ENCODE results near the gene DDX41.

Gene DDX41

DNA sequence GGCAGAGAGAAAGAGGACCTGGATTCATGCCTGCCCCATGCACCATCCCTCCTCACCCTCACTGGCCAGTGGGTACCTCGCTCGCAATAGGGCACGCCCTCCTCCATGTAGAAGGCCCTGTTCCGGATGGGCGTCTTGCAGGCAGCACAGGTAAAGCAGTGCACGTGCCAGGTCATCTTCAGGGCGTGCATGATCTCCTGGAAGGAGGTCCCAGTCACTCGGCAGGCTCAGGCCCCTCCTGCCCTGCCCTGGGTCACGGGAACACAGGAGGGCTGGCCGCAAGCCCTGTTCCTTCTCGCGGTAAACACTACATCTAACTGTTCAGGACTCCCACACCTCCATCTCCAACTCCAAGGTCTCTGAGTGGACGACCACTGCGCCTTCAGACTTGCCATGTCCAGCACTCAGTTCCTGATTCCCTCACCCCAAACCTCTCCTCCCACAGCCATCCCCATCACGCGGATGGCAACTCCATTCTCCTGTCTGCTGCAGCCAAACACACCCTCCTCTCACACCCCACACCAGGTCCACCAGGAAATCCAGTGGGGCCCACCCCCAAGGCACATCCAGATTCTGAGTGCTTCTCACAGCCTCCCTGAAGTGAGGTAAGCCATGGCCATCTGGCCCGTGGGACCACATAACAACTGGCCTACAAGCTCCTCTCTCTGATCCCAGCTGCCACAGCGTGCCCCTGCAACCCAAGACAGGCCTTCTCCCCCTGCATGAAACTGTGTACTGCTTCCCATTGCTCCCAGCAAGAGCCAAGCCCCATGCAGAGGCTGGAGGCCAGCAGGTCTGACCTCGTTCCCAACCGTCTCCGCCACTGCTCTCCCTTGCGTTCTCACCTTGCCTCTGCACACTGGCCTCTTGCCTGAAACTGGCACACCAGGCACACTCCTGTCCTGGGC, 32.5 kb downstream of the DDX41 start:
- DNase-seq (ENCODE audit: low read depth in 2 of 2), result no peak

DNA sequence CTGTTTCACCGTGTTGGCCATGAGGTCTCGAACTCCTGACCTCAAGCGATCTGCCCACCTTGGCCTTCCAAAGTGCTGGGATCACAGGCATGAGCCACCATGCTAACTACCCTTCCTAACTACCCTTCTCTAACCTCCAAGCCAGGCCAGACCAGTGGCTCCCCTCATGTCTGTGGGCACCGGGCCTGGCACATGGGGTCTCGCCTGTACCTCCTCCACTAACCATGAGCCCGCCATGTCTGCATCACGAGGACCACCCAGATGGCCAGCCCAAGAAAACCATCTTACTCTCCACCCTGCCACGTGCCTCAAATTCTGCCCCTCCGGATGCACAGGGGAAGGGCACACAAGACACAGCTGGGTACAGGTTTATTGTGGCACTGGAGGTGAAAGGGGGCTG, 33.7 kb downstream of the DDX41 start:
- no peak for DNase-seq (ENCODE audit: low read depth in 2 of 2)

DNA sequence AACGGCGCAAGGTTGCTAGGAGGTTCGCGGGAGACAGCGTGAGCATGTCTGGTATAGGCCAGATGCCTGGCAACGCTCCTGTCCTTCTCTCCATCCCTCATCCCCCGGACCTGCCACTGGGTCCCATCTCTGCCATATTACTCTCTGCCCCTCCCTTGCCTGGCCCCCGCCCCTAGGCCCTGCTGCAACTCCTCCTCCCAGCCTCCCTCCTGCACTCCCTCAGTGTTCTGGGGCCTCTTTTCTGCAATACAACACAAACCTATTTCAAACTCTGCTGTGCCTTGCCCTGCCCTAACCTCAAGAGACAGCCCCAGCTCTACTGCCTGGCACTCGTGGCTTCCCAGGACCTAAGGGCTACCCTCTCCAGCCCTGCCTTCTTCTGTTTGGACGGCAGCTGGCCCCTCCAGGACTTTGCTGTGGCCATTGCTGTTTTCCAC, 34.4 kb downstream of the DDX41 start:
- DNase-seq (ENCODE audit: low read depth in 2 of 2), result no peak

DNA sequence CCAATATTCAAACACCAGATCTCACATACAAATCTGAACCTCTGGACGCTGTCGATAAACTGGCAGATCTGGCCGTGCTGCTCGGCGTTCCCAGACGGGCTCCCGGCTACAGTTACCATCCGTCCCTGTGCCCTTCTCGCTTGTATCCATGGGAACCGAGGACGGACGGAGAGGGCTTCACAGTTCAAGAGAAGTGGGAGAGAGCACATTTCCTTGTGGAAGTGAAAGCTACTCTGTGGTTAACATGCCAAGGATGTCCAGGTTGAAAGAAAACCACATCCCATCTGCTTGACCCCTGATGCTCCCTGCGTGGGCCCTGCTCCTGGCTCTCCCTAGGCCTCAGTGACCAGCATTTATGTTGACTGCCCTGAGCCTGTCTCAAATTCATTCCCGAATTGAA, 37.0 kb downstream of the DDX41 start:
- no peak for DNase-seq (ENCODE audit: low read depth in 2 of 2)

DNA sequence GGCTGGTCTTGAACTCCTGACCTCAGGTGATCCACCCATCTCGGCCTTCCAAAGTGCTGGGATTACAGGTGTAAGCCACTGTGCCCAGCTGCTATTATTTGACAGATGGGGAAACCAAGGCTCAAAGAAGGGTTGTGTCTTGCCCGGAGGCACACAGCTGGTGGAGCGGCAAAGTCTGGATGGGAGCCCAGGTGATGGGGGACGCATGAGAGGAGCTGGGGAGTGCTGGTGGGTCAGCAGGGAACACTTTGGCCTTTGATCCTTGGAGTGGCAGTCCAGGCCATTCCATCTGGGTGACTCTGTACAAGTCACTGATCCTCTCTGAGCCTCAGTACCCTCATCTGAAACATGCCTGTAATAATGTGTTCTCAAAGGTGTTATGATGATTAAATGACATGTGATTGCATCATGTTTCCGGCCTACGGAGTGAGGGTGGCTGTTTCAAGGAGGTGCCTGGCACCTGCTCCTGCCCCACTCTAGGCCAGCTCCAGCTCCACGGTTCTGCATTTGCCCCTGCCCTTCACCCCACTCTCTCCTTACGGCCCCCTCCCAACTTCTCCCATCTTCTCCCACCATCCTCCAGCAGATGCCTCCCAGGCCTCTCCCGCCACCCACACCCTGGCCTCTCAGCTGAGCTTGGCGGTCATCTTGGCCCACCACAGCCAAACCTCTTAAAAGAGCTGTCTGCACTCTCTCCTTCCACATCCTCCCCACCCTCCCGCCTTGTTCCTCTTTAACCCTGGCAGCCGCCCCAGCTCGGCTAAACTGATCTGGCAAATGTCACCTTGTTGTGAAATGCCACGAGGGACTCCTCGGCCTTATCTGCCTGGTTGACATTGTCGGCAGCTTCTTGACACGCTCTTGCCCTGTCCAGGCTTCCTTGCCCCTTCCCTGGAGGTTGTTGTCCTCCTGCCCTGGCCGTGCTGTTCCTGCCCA, 37.8 kb downstream of the DDX41 start:
- DNase-seq (ENCODE audit: low read depth in 2 of 2), result peak in 1 of 2 donors; percentile 36

DNA sequence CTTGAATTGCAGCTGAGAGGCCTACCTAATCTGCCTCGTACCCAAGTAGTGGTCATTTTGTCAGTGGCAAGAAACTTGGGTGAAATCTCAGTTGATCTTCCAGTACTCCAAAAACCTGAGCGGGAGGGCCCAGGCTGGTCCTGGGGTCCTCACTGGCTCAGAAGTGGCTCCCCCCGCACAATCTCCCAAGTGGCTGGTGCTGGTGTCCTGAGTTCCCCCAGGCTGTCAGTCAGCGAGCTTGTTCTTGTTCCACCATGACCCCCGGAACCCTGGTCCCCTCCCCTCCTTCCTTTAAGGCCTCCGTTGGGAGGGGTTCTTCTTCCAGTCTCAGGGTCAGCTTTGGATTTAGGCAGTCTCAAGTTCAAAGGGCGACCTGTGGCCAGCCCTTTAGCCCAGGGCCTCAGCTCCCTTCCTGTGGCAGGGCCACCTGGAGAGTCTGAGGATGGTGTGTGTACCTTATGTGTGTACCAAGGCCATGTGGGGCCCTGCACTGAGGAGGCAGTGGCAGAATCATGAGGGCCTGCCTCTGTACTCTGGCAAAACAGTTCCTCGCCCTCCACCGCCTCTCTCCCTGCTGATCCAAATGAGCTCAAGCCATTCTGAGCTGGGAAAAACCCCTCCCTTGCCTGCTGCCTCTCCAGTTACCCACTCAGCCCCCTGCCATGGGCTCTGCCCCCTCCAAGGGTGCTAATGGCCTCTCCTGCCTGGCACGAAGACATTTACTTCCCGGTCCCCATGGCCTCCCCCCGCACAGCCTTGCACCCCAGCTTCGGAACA, 38.9 kb downstream of the DDX41 start:
- DNase-seq (ENCODE audit: low read depth in 2 of 2), result no peak

DNA sequence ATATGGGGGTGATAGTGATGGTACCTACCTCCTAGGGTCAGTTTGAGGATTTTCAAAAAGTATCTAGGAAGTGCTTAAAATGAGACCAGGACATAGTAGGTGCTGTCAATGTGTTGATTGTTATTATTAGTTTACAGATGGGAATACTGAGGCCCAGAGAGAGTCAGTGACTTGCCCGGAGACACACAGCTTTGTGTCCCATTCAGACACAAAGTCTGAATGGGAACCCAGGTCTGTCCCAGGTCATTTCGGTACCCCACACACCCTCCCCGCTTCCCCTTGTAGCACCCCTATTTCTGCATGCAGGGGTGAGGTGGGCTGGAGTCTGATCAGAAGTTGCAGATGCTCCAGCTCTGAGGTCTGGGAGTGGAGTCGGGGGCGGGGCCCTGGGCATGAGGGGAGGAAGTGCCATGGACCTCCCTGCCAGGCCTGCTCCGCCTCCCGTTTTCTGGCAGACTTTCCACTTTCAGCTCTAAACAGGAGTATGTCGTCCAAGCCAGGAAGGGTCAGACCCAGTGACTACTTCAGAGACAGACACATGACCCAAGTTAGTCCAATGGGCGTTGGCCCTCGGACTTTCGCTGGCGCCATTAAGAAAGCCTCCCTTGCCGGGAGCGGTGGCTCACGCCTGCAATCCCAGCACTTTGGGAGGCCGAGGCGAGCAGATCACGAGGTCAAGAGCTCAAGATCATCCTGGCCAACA, 40.1 kb downstream of the DDX41 start:
- DNase-seq (ENCODE audit: low read depth in 2 of 2), result no peak

DNA sequence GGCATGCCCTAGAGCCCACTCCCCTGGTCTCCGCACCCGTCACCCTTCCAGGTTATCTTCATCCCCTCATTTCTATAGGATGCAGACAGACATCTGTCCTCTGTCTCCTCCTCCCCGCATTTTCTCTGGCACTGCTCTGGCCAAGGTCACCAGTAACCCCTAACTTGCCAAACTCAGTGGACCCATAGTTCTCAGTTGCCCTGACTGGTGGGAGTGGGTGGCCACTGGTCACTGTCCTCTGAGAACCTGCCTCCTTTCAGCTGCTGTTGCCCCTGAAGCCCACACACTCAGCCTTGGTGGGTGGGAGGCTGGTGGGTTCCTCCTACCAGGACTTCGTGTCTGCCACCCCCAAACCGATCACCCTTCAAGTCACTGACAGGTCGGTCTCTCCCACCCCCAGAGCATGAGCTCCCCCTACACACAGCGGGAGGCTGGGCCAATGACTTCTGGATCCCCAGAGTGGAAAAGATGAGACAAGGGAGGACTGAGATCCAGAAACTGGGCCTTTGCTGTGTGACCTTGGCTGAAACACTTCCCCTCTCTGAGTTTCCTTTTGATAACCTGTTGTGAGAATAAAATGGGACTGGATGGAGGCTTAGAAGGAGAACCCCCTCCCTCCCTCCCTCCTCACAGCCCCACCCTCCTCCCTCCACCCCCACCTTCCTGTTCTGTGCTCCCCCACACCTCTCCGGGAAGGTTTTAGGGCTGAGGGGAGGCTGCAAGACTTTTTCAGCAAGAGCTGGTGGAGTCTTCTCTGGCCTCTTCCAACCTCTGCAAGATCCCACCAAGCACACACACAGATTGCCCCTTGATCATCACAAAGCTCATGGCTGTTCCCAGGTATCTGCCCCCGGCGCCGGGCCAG, 41.0 kb downstream of the DDX41 start:
- no peak for DNase-seq (ENCODE audit: low read depth in 2 of 2)

DNA sequence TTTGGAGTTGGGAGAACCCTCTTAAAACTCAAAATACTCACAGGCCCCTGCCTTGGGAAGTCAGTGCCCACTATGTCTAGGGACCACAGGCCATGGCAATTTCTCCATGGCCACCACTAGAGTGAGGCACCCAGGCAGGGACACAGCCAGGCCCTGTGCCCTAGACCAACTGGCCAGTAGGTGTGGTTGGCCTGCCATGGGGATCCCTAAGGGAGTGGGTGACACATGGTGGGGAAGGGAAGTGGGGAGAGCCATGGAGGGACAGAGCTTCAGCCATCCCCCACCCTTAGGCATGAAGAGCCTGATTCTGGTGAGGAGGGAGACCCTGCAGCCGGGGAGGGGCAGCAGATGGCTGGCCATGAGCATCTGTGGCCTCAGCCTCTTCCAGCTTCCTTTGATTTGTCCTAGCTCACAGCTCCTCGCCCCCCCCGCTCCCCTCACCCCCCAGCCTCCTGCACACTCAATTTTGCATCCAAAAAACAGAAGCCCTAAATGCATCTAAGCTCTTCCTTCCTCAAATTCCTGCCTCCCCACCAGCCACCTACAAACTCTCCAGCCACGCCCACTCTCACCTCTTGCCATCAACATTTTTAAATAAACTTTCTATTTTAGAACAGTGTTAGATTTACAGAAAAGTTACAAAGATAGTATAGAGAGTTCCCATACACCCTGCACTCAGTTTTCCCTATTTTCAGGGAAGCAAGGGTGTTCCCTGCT, 41.8 kb downstream of the DDX41 start:
- no peak for DNase-seq (ENCODE audit: low read depth in 2 of 2)

DNA sequence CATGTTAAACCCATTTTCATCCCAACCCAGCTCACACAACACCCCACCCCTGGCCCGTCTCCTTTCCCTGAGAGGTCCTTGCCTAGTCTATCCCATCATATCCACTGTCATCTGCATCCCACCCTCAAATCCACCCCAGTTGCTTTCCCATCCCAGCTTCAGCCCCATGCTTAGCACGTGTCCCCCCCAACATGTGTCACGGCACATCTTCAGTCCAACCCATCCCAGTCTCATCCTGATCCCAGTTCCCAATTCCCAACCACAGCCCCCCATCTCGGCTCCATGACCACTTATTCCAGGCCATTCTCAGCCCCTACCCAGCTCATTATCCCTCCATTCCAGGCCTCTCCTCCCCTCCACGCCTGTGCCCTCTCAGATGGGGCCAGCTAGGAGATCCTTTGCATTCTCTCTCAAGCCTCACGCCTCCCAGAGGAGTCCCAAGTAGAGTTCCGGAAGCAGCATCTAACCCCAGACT, 42.7 kb downstream of the DDX41 start:
- no peak for DNase-seq (ENCODE audit: low read depth in 2 of 2)

DNA sequence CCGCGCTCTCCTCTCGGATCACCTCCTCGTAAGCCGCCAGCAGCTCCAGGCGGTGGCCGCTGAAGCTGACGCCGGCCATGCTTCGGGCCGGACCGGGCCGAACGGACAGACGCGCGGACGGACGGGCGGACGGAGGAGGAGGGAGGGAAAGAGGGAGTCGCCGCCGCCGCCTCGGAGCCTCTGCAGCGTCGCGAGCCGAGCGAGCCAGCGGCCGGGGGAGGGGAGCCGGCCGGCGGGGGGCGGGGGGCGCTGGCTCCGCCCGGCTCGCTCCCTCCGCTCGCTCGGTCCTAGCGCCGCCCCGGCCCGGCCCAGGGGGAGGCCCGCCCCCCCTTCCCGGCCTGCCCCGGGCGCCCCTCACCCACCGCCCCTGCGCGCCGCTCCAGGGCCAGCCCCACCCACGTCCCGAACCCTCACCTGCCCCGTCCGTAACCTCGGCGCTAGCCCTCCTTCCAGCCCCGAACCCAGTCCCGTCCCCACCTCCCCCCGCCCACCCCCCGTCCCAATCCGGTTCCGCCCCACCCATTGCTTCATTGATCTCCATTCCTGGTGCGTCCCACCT, 43.2 kb downstream of the DDX41 start, which contains the start of gene DBN1:
Gene DBN1, minus strand, starts transcription at position 192 of the 559 bp plus-strand sequence. Its CDS starts 113 bp downstream, at position 79.
- DNase-seq (ENCODE audit: low read depth in 2 of 2), result no peak

DNA sequence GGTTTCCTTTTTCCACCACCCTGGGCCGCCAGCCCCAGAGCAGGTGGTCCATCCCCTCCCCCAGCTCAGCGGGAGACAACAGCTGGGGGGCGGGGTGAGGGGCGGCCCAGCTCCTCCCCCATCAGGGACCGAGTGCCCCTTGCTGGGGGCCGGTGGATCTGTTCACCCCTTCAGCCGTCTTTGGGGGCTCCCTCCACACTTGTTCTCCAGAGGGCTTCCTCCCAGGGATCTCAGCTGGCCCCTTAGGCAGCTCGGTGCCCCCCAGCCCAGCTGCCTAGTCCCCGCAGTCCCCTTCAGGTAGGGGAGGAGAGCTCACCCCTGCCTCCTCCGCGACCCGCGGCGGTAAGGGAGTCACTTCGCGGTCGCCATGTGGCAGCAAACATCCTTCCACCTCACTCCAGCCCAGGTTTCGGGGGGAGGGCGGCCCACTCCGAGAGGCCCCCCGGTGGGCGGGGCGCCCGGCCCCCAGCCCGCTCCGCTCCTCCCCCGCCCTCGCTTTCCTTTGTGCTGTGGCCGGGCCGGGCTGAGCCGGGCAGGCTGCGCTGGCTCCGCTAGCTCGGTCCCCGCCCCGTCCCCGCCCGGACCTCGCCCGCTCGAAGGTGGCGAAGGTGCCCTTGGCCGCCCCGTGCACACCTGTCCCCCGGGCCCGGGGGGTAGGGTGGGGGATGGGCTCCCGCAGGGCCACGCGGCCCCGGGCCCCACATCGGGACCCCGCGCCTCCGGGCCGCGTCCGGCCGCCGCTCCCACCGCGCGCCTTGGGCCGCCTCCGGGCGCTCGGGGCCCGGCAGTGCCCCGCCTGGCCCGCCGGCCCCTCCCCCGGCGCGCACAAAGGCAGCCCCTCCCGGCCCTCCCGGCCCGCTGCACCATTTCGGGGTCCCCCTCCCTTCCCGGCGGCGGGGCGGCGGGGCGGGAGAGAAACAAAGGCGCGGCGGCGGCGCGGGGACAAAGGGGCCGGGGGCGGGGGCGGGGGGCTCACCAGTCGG, 44.0 kb downstream of the DDX41 start:
- peak; percentile 46 to 77 for DNase-seq (ENCODE audit: low read depth in 2 of 2)

DNA sequence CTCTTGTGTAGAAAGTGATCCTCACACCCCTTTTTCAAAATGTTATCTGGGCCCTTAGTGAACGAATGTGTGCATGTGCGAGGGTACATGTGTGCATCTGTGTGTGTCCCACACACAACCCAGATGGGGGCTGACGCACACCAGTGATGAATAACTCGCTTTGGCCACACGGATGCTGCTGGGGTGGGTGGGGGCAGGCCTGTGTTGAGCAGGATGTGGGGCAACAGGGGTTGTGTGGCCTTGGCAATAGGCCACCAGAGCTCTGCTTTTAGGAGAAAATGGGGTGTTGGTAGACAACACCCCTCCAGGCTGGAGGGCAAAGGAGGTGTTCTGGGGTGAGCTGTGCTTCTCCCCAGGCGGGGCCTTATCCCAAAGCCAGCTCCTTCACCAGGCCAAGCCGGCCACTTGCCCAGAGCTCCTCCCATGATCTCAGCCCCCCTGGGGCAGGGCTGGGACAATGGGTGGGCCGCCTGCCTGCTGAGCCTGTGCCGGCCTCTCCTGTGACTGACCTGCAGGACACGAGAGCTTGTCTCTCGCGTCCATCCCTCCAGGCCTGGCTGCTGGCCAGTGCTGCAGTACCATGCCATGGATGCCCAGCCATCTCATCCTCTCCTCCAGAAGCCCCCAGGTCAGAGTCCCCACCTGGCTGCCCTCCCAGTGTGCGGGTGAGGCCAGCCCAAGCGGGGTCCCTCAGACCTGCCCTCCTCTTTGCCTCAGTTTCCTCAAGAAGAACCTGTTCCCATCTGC, 45.0 kb downstream of the DDX41 start:
- DNase-seq (ENCODE audit: low read depth in 2 of 2), result peak; percentile 35 to 67

DNA sequence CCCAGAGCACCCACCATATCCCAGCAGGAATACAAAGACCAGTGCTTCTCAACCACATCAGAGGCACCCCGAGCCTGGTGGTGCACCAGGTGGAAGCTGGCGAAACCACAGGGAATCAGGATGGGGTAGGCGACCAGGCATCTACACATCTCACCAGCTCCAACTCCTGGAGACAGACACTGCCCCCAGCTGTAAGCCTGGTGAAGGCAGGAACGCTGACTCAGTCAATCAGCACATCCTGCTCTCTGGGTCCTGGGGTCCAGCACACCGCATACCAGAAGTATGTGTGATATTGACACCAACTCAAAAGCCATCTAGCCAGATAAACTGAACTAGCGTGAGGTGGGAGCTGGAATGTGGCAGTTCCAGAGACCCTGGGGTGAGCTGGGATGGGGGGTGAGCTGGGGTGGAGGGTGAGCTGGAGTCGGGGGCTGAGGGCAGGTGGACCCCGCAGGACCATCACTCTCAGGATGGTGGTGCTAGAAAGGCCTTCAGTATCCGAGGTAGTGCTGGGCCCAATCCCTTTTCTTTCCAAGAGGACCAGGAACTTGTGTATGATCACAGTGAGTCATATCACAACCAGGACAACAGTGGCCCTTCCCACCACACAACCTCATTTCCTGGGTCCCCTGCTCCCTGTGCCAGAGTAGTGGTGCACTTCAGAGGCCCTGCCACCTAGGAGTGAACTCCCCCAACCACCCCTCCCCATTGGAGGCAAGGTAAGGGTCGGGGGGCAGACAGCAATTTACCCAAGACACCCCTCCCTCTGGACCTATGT, 45.8 kb downstream of the DDX41 start:
- DNase-seq (ENCODE audit: low read depth in 2 of 2), result no peak

DNA sequence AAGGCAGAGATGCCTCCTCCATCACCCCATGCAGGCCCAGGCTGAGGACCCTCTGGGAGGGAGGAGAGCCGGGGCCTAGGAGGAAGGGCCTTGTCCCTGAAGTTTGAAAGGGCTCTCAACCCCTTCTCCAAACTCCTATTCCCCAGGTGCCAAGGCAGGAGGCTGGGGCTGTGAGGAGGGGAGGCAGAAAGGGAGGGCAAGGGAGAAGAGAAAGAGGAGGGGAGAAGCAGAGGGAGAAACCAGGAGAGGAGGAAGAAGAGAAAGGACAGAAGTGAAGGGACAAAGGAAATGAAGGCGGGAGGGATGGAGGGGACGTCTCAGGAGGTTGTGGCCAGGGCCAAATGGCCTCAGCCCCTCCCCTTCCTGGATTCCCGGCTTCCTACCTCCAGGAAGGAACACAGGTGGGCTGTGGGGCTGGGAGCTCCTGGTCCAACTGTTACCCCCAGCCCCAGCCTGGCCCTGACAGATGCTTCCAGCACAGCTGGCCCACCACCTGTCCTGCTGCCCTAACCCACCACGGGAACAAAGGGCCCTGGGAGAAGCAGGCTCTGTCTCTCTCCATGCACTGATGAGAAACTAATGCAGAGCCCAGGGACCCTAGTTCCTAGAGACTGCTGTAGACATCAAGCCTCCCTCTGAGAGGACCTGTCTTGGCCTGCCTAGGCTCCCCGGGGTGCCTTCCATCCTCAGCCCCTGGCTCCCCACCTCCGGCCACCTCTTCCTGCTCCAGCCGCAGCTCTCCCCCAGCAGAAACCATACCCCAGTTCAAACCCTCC, 46.8 kb downstream of the DDX41 start:
- DNase-seq (ENCODE audit: low read depth in 2 of 2), result no peak

Data from stimulated activated CD8-positive, alpha-beta memory T cell treated with anti-CD3 and anti-CD28 coated beads, Interleukin-7, amount 100 ng/mL, for 4 hours (primary cell).